Mesenchymal stem cell (in vitro differentiated cells and primary cell): Measurements from ENCODE around the gene DISC1.

ENCODE experiments used
- DNase-seq: peaks from one replicate; pipeline ENCODE4 v3.0.0-alpha.2; 2013
- H2AFZ ChIP-seq: one replicate; pipeline ENCODE4 v1.6.1; 2013; ENCODE audit warnings: low read depth, mild to moderate bottlenecking, control low read depth, inconsistent platforms, low read length, moderate library complexity
- H2AK5ac ChIP-seq: 2 replicates; pipeline ENCODE4 v1.6.1; 2013; ENCODE audit warnings: low read length, moderate library complexity, mild to moderate bottlenecking, inconsistent platforms; ENCODE audit not compliant: severe bottlenecking
- H2BK120ac ChIP-seq: one replicate; pipeline ENCODE4 v1.6.1; 2013; ENCODE audit warnings: low read depth, mild to moderate bottlenecking, inconsistent platforms, low read length, moderate library complexity
- H2BK12ac ChIP-seq, 2 experiments: one replicate each; pipeline ENCODE4 v1.6.1; 2013; ENCODE audit warnings: inconsistent platforms in 2 of 2, low read length in 2 of 2, mild to moderate bottlenecking in 2 of 2, moderate library complexity in 2 of 2, control low read depth in 1 of 2
- H2BK15ac ChIP-seq: one replicate; pipeline ENCODE4 v1.6.1; 2013; ENCODE audit warnings: mild to moderate bottlenecking, low read depth, inconsistent platforms; ENCODE audit not compliant: poor library complexity, severe bottlenecking
- H2BK5ac ChIP-seq: 2 replicates; pipeline ENCODE4 v1.6.1; 2013; ENCODE audit warnings: low read depth, mild to moderate bottlenecking, low read length, control low read depth, inconsistent platforms; ENCODE audit not compliant: poor library complexity, severe bottlenecking
- H3K14ac ChIP-seq, 2 experiments: one replicate each; pipeline ENCODE4 v1.6.1; 2013; ENCODE audit warnings: inconsistent platforms in 2 of 2, low read length in 2 of 2, control low read depth in 1 of 2, mild to moderate bottlenecking in 1 of 2, moderate library complexity in 1 of 2
- H3K18ac ChIP-seq, 2 experiments: one replicate each; pipeline ENCODE4 v1.6.1; 2013; ENCODE audit warnings: inconsistent platforms in 2 of 2, low read length in 2 of 2, control low read depth in 1 of 2, low read depth in 1 of 2, mild to moderate bottlenecking in 1 of 2
- H3K23ac ChIP-seq, 2 experiments: one replicate each; pipeline ENCODE4 v1.6.1; 2013; ENCODE audit warnings: inconsistent platforms in 2 of 2, low read length in 2 of 2, mild to moderate bottlenecking in 2 of 2, moderate library complexity in 2 of 2, control low read depth in 1 of 2
- H3K27ac ChIP-seq: 2 replicates; pipeline ENCODE4 v1.5.1; 2013; ENCODE audit warnings: mild to moderate bottlenecking, moderate library complexity, low read length, control low read depth, inconsistent platforms; ENCODE audit not compliant: poor library complexity, severe bottlenecking
- H3K27me3 ChIP-seq, 2 experiments: 2 replicates each; pipeline versions ENCODE4 v1.6.1 to v1.7.0; 2013; ENCODE audit warnings: low read length in 2 of 2, mild to moderate bottlenecking in 2 of 2, moderate library complexity in 2 of 2, control low read depth in 1 of 2, inconsistent platforms in 1 of 2; ENCODE audit not compliant: control insufficient read depth in 1 of 2, insufficient read depth in 1 of 2
- H3K36me3 ChIP-seq, 2 experiments: 2 replicates each; pipeline versions ENCODE4 v1.6.1 to v1.7.0; 2013; ENCODE audit warnings: low read length in 2 of 2, control low read depth in 1 of 2, inconsistent platforms in 1 of 2, low read depth in 1 of 2, mild to moderate bottlenecking in 1 of 2; ENCODE audit not compliant: insufficient read depth in 2 of 2, control insufficient read depth in 1 of 2
- H3K4ac ChIP-seq, 2 experiments: one replicate each; pipeline ENCODE4 v1.6.1; 2013; ENCODE audit warnings: inconsistent platforms in 2 of 2, low read length in 2 of 2, mild to moderate bottlenecking in 2 of 2, moderate library complexity in 2 of 2, control low read depth in 1 of 2, low read depth in 1 of 2
- H3K4me1 ChIP-seq: 2 replicates; pipeline ENCODE4 v1.6.1; 2013; ENCODE audit warnings: low read depth, low read length, control low read depth; ENCODE audit not compliant: control insufficient read depth, insufficient read depth
- H3K4me2 ChIP-seq: 2 replicates; pipeline ENCODE4 v1.6.1; 2013; ENCODE audit warnings: low read length, mild to moderate bottlenecking, inconsistent platforms; ENCODE audit not compliant: poor library complexity, severe bottlenecking
- H3K4me3 ChIP-seq, 2 experiments: 2 replicates each; pipeline versions ENCODE4 v1.5.1 to v1.7.0; 2013; ENCODE audit warnings: low read length in 2 of 2, mild to moderate bottlenecking in 2 of 2, control low read depth in 1 of 2, low read depth in 1 of 2; ENCODE audit not compliant: insufficient read depth in 1 of 2
- H3K79me1 ChIP-seq: replicated peaks from 2 replicates; pipeline ENCODE4 v1.6.1; 2013; ENCODE audit warnings: mild to moderate bottlenecking, control low read depth, low read length, inconsistent platforms; ENCODE audit not compliant: poor library complexity, severe bottlenecking
- H3K9ac ChIP-seq: 2 replicates; pipeline ENCODE4 v1.7.0; 2013; ENCODE audit warnings: mild to moderate bottlenecking, low read length, moderate library complexity
- H3K9me3 ChIP-seq: 2 replicates; pipeline ENCODE4 v1.7.0; 2013; ENCODE audit warnings: mild to moderate bottlenecking, low read length; ENCODE audit not compliant: control insufficient read depth
- H4K8ac ChIP-seq: one replicate; pipeline ENCODE4 v1.6.1; 2013; ENCODE audit warnings: inconsistent platforms, mild to moderate bottlenecking, low read length, moderate library complexity
- H4K91ac ChIP-seq: one replicate; pipeline ENCODE4 v1.6.1; 2013; ENCODE audit warnings: mild to moderate bottlenecking, low read length, inconsistent platforms
- WGBS: methylation state at CpG from one replicate; pipeline ENCODE4 v1.1.7; 2013; ENCODE audit warnings: mixed read lengths; 5-methylcytosine and 5-hydroxymethylcytosine counted together

DISC1 gene

GRCh38 chr1:231838521-231838920 is 211.9 kb downstream of the DISC1 start:
- Histone ChIP-seq H3K4me2 (no peak overlapping the region), H3K9ac (no peak overlapping the region)
- DNase-seq: no peak

GRCh38 chr1:231839999-231840398 is 213.4 kb downstream of the DISC1 start:
- H3K23ac ChIP-seq: no peak overlapping the region
- H4K91ac ChIP-seq: no peak overlapping the region
- H3K14ac ChIP-seq: no peak overlapping the region
- H2BK12ac ChIP-seq: no peak overlapping the region
- H2AK5ac ChIP-seq: no peak overlapping the region
- WGBS: 100% methylated on average over 2 of the region's 2 CpGs
- no peaks in the 10 kb centered on the region for H3K36me3 ChIP-seq
- H2BK120ac ChIP-seq: no peak overlapping the region
- no peaks in the 10 kb centered on the region for H3K9me3 ChIP-seq
- no peak overlapping the region for H2BK5ac ChIP-seq
- H2AFZ ChIP-seq: no peak overlapping the region
- DNase-seq: no peak
- no peak overlapping the region for H3K27ac ChIP-seq
- H3K4me1 ChIP-seq: peaks cover 22% of the 10 kb centered on the region
- no peak overlapping the region for H3K18ac ChIP-seq
- no peak overlapping the region for H3K4ac ChIP-seq
- H3K27me3 ChIP-seq: no peaks in the 10 kb centered on the region
- no peak overlapping the region for H3K4me3 ChIP-seq
- no peak overlapping the region for H3K9ac ChIP-seq
- no peak overlapping the region for H3K4me2 ChIP-seq
- no peak overlapping the region for H4K8ac ChIP-seq
- no peak overlapping the region for H2BK15ac ChIP-seq
- peaks cover 22% of the 10 kb centered on the region for H3K79me1 ChIP-seq

More at GRCh38 chr1:231838521-231838920, 211.9 kb downstream of the DISC1 start:
- Histone ChIP-seq H3K79me1 (peaks cover 18% of the 10 kb centered on the region), H2BK15ac (no peak overlapping the region), H3K4me3 (no peak overlapping the region), H2AFZ (no peak overlapping the region), H4K91ac (no peak overlapping the region), H2BK12ac (no peak overlapping the region), H3K9me3 (no peaks in the 10 kb centered on the region), H3K36me3 (no peaks in the 10 kb centered on the region), H3K18ac (no peak overlapping the region), H3K27me3 (no peaks in the 10 kb centered on the region), H3K23ac (no peak overlapping the region), H3K4ac (no peak overlapping the region), H2BK5ac (no peak overlapping the region), H3K14ac (no peak overlapping the region), H4K8ac (no peak overlapping the region), H3K27ac (no peak overlapping the region), H2BK120ac (no peak overlapping the region), H3K4me1 (peaks cover 20% of the 10 kb centered on the region), H2AK5ac (peak overlapping the region; percentile 24)
- 96% methylated on average over 7 of the region's 7 CpGs for WGBS

- Histone ChIP-seq H4K91ac (no peak overlapping the region), H3K4me3 (no peak overlapping the region), H3K18ac (no peak overlapping the region), H4K8ac (no peak overlapping the region), H3K36me3 (no peaks in the 10 kb centered on the region), H3K23ac (no peak overlapping the region), H2BK15ac (no peak overlapping the region), H3K4me1 (peaks cover 28% of the 10 kb centered on the region), H2BK12ac (no peak overlapping the region), H2AK5ac (peak overlapping the region; percentile 60), H3K4me2 (no peak overlapping the region), H3K14ac (no peak overlapping the region), H3K27ac (peak overlapping the region; percentile 91), H2BK5ac (no peak overlapping the region), H2BK120ac (no peak overlapping the region), H2AFZ (no peak overlapping the region), H3K27me3 (no peaks in the 10 kb centered on the region), H3K4ac (no peak overlapping the region), H3K9me3 (no peaks in the 10 kb centered on the region), H3K9ac (no peak overlapping the region), H3K79me1 (peaks cover 20% of the 10 kb centered on the region)
- peak; percentile 62 for DNase-seq
- 91% methylated on average over 3 of the region's 5 CpGs for WGBS
Observed at GRCh38 chr1:231841616-231842344, 215.2 kb downstream of the DISC1 start.

- H2BK5ac ChIP-seq: no peak overlapping the region
- H3K79me1 ChIP-seq: peaks cover 21% of the 10 kb centered on the region
- H3K27ac ChIP-seq: peak overlapping the region; percentile 91
- H3K4me2 ChIP-seq: no peak overlapping the region
- H2AFZ ChIP-seq: no peak overlapping the region
- no peak overlapping the region for H3K14ac ChIP-seq
- H3K27me3 ChIP-seq: no peaks in the 10 kb centered on the region
- DNase-seq: no peak
- no peaks in the 10 kb centered on the region for H3K36me3 ChIP-seq
- H2BK120ac ChIP-seq: no peak overlapping the region
- H2AK5ac ChIP-seq: peak overlapping the region; percentile 49
- H2BK12ac ChIP-seq: peak overlapping the region in 1 of 2 experiments; percentile 51
- no peak overlapping the region for H2BK15ac ChIP-seq
- no peak overlapping the region for H3K4me3 ChIP-seq
- WGBS: 88% methylated on average over 1 of the region's 1 CpG
- H3K23ac ChIP-seq: no peak overlapping the region
- H4K91ac ChIP-seq: no peak overlapping the region
- no peak overlapping the region for H3K9ac ChIP-seq
- H4K8ac ChIP-seq: no peak overlapping the region
- H3K4me1 ChIP-seq: peaks cover 28% of the 10 kb centered on the region
- no peaks in the 10 kb centered on the region for H3K9me3 ChIP-seq
- H3K18ac ChIP-seq: peak overlapping the region in 1 of 2 experiments; percentile 41
- no peak overlapping the region for H3K4ac ChIP-seq
Observed at GRCh38 chr1:231842441-231842840, 215.9 kb downstream of the DISC1 start.
